ENCODE measurements around the gene CA6. TPM values are rescaled to one million over a fixed set of nuclear protein-coding genes. Genes with fewer than 3 reads are reported as not detected.

CA6 gene
- total RNA-seq, 1 experiment from 2014 or later = not detected

GRCh38 chr1:9018333-9018732 is 72.7 kb downstream of the CA6 start:
- H2BK5ac ChIP-seq (ENCODE audit: insufficient read length, low read length) = no peak overlapping the region
- no peak overlapping the region for H3K4me2 ChIP-seq (ENCODE audit: insufficient read depth, insufficient read length, low read length)
- H3K79me2 ChIP-seq (ENCODE audit: insufficient read depth, low read length) = no peaks in the 10 kb centered on the region
- no peaks in the 10 kb centered on the region for H4K20me1 ChIP-seq (ENCODE audit: control insufficient read depth, insufficient read depth, insufficient read length)
- Mint-ChIP-seq H3K4me1 (peaks cover 0 to 6% of the 10 kb centered on the region in 2 experiments; a peak in 1 of 4 replicates), H3K36me3 (ENCODE audit: insufficient read depth in 1 of 3, low read depth in 3 of 3) (no peaks in the 10 kb centered on the region), H3K27ac (no peak overlapping the region), H3K4me3 (no peak overlapping the region), H3K27me3 (ENCODE audit: low read depth) (no peaks in the 10 kb centered on the region), H3K9me3 (no peaks in the 10 kb centered on the region)
- H3K79me1 ChIP-seq (ENCODE audit: insufficient read depth, low read depth, low read length, poor library complexity, severe bottlenecking) = no peaks in the 10 kb centered on the region
- no peaks in the 10 kb centered on the region for H3K9me3 ChIP-seq (ENCODE audit: control insufficient read depth, low read depth, low read length)
- no peaks in the 10 kb centered on the region for H3K4me1 ChIP-seq (ENCODE audit: insufficient read depth, low read length)
- H3K56ac ChIP-seq (ENCODE audit: insufficient read length, low read depth, low read length) = no peak overlapping the region
- H4K91ac ChIP-seq (ENCODE audit: insufficient read length, low read depth, low read length) = no peak overlapping the region
- H3K14ac ChIP-seq (ENCODE audit: insufficient read depth, low read length) = no peak overlapping the region
- H2BK20ac ChIP-seq (ENCODE audit: low read depth, low read length, poor library complexity, severe bottlenecking) = no peak overlapping the region
- TF ChIP-seq CTCF (conservative IDR thresholded peaks at IDR 0.05) = no peak
- H2BK120ac ChIP-seq (ENCODE audit: low read depth, low read length, poor library complexity, severe bottlenecking) = no peak overlapping the region
- no peak overlapping the region for H3K23ac ChIP-seq (ENCODE audit: insufficient read length, low read depth, low read length)
- no peak overlapping the region for H3K18ac ChIP-seq (ENCODE audit: insufficient read length, low read depth, low read length)
- H3K23me2 ChIP-seq (ENCODE audit: insufficient read length, low read depth, low read length, poor library complexity, severe bottlenecking) = no peaks in the 10 kb centered on the region
- H2BK15ac ChIP-seq (ENCODE audit: low read depth, low read length) = no peak overlapping the region
- H4K5ac ChIP-seq (ENCODE audit: insufficient read length, low read depth, low read length) = no peak overlapping the region
- H2AK5ac ChIP-seq (ENCODE audit: insufficient read length, low read length) = no peak overlapping the region
- no CpG with 5 or more reads among the region's 13 CpGs for WGBS (ENCODE audit: extremely low coverage, insufficient read length, low lambda C conversion rate)
- H2BK12ac ChIP-seq (ENCODE audit: insufficient read length, low read depth, low read length) = no peak overlapping the region
- H4K8ac ChIP-seq (replicated peaks; ENCODE audit: insufficient read length, low read depth, low read length) = no peak overlapping the region
- no peak overlapping the region for H3K9ac ChIP-seq (ENCODE audit: extremely low read depth, insufficient read length, low read length)
- H3K27me3 ChIP-seq (ENCODE audit: insufficient read depth, low read length) = no peaks in the 10 kb centered on the region
- H3K4ac ChIP-seq (ENCODE audit: low read depth, low read length) = no peak overlapping the region
- H2AFZ ChIP-seq (ENCODE audit: low read length) = no peak overlapping the region
- no peak for DNase-seq
- no peak overlapping the region for H3K27ac ChIP-seq (ENCODE audit: insufficient read length, low read depth, low read length)
- H3T11ph ChIP-seq (ENCODE audit: low read length) = no peak overlapping the region

Measured in H9 (cell line).